Measurements from ENCODE around the gene RYR3. TPM values are rescaled to one million over a fixed set of nuclear protein-coding genes. Genes with fewer than 3 reads are reported as not detected.

Gene RYR3
- total RNA-seq, 1 donor from 2014 or later = 1.5 TPM

- H3K4me3 ChIP-seq (ENCODE audit: insufficient read depth, low read depth, low read length) = no peak overlapping the region
- Mint-ChIP-seq H3K27ac (ENCODE audit: unreplicated experiment) (peak overlapping the region; percentile 70), H3K36me3 (ENCODE audit: low read depth, unreplicated experiment) (peaks cover 2% of the 10 kb centered on the region), H3K9me3 (ENCODE audit: unreplicated experiment) (peaks cover 6% of the 10 kb centered on the region), H3K4me1 (ENCODE audit: low read depth, unreplicated experiment) (peaks cover 33% of the 10 kb centered on the region), H3K4me3 (ENCODE audit: unreplicated experiment) (no peak overlapping the region), H3K27me3 (ENCODE audit: low read depth, unreplicated experiment) (no peaks in the 10 kb centered on the region)
- H3K9ac ChIP-seq (ENCODE audit: low read length) = no peak overlapping the region
- H4K20me1 ChIP-seq (ENCODE audit: insufficient read depth, low read length) = no peaks in the 10 kb centered on the region
- H3K27ac ChIP-seq (ENCODE audit: low read depth, low read length) = peak overlapping the region; percentile 20
- no peaks in the 10 kb centered on the region for H3K79me2 ChIP-seq (ENCODE audit: insufficient read depth, low read length)
- FAIRE-seq (no peak), DNase-seq (ENCODE audit: low read depth) (peak; percentile 82)
- H3K27me3 ChIP-seq (ENCODE audit: insufficient read depth, low read length) = no peaks in the 10 kb centered on the region
- H3K4me1 ChIP-seq (ENCODE audit: insufficient read depth, low read length) = peaks cover 8% of the 10 kb centered on the region
- H2AFZ ChIP-seq (ENCODE audit: low read depth, low read length) = no peak overlapping the region
- no peak for TF ChIP-seq EZH2 (IDR thresholded peaks at IDR 0.05; ENCODE audit: insufficient read depth, low read length)
- TF ChIP-seq CTCF (IDR thresholded peaks at IDR 0.05; ENCODE audit: insufficient read depth, low read depth, low read length) = no peak
- no peaks in the 10 kb centered on the region for H3K36me3 ChIP-seq (ENCODE audit: insufficient read depth, low read length)
- H3K9me3 ChIP-seq (ENCODE audit: insufficient read depth, low read depth, low read length) = no peaks in the 10 kb centered on the region
- no peak overlapping the region for H3K4me2 ChIP-seq (ENCODE audit: low read length)
These were observed 270.3 kb downstream of the RYR3 start for GRCh38 chr15:33581032-33581431.

- no peaks in the 10 kb centered on the region for H3K27me3 Mint-ChIP-seq (ENCODE audit: low read depth, unreplicated experiment)
- no peaks in the 10 kb centered on the region for H3K36me3 ChIP-seq (ENCODE audit: insufficient read depth, low read length)
- H3K79me2 ChIP-seq (ENCODE audit: insufficient read depth, low read length) = no peaks in the 10 kb centered on the region
- H3K4me1 ChIP-seq (ENCODE audit: insufficient read depth, low read length) = peaks cover 8% of the 10 kb centered on the region
- H3K27ac ChIP-seq (ENCODE audit: low read depth, low read length) = no peak overlapping the region
- no peak for FAIRE-seq
- peaks cover 2% of the 10 kb centered on the region for H3K36me3 Mint-ChIP-seq (ENCODE audit: low read depth, unreplicated experiment)
- H2AFZ ChIP-seq (ENCODE audit: low read depth, low read length) = no peak overlapping the region
- H3K4me3 Mint-ChIP-seq (ENCODE audit: unreplicated experiment) = no peak overlapping the region
- peak overlapping the region; percentile 69 for H3K4me2 ChIP-seq (ENCODE audit: low read length)
- H3K27me3 ChIP-seq (ENCODE audit: insufficient read depth, low read length) = no peaks in the 10 kb centered on the region
- TF ChIP-seq CTCF (IDR thresholded peaks at IDR 0.05; ENCODE audit: insufficient read depth, low read depth, low read length) = no peak
- no peak for TF ChIP-seq EZH2 (IDR thresholded peaks at IDR 0.05; ENCODE audit: insufficient read depth, low read length)
- no peaks in the 10 kb centered on the region for H3K9me3 ChIP-seq (ENCODE audit: insufficient read depth, low read depth, low read length)
- no peak overlapping the region for H3K27ac Mint-ChIP-seq (ENCODE audit: unreplicated experiment)
- peaks cover 38% of the 10 kb centered on the region for H3K4me1 Mint-ChIP-seq (ENCODE audit: low read depth, unreplicated experiment)
- peaks cover 1% of the 10 kb centered on the region for H3K9me3 Mint-ChIP-seq (ENCODE audit: unreplicated experiment)
- H4K20me1 ChIP-seq (ENCODE audit: insufficient read depth, low read length) = no peaks in the 10 kb centered on the region
- DNase-seq (ENCODE audit: low read depth) = peak; percentile 82
- H3K4me3 ChIP-seq (ENCODE audit: insufficient read depth, low read depth, low read length) = no peak overlapping the region
- H3K9ac ChIP-seq (ENCODE audit: low read length) = no peak overlapping the region
These were observed 274.0 kb downstream of the RYR3 start for GRCh38 chr15:33584797-33585196.

- Histone ChIP-seq H3K4me2 (ENCODE audit: low read length) (no peak overlapping the region), H3K4me1 (ENCODE audit: insufficient read depth, low read length) (peaks cover 5% of the 10 kb centered on the region), H3K9me3 (ENCODE audit: insufficient read depth, low read depth, low read length) (no peaks in the 10 kb centered on the region), H3K27ac (ENCODE audit: low read depth, low read length) (no peak overlapping the region), H4K20me1 (ENCODE audit: insufficient read depth, low read length) (no peaks in the 10 kb centered on the region), H3K79me2 (ENCODE audit: insufficient read depth, low read length) (no peaks in the 10 kb centered on the region), H2AFZ (ENCODE audit: low read depth, low read length) (no peak overlapping the region), H3K27me3 (ENCODE audit: insufficient read depth, low read length) (no peaks in the 10 kb centered on the region), H3K4me3 (ENCODE audit: insufficient read depth, low read depth, low read length) (no peak overlapping the region), H3K36me3 (ENCODE audit: insufficient read depth, low read length) (no peaks in the 10 kb centered on the region), H3K9ac (ENCODE audit: low read length) (no peak overlapping the region)
- Mint-ChIP-seq H3K4me1 (ENCODE audit: low read depth, unreplicated experiment) (peaks cover 18% of the 10 kb centered on the region), H3K4me3 (ENCODE audit: unreplicated experiment) (no peak overlapping the region), H3K27ac (ENCODE audit: unreplicated experiment) (no peak overlapping the region), H3K27me3 (ENCODE audit: low read depth, unreplicated experiment) (no peaks in the 10 kb centered on the region), H3K9me3 (ENCODE audit: unreplicated experiment) (peaks cover 1% of the 10 kb centered on the region), H3K36me3 (ENCODE audit: low read depth, unreplicated experiment) (peaks cover 2% of the 10 kb centered on the region)
- FAIRE-seq = no peak
- DNase-seq (ENCODE audit: low read depth) = no peak
- TF ChIP-seq CTCF (IDR thresholded peaks at IDR 0.05; ENCODE audit: insufficient read depth, low read depth, low read length) = no peak
- no peak for TF ChIP-seq EZH2 (IDR thresholded peaks at IDR 0.05; ENCODE audit: insufficient read depth, low read length)
These were observed 276.3 kb downstream of the RYR3 start for GRCh38 chr15:33586786-33587697.

All from astrocyte (in vitro differentiated cells and primary cell).